Endothelial cell of umbilical vein (primary cell): Measurements from ENCODE around the gene METTL21A.

ENCODE experiments used
- EZH2 ChIP-seq: IDR thresholded peaks from 2 replicates; pipeline ENCODE4 v1.6.1; 2012; ENCODE audit warnings: borderline replicate concordance, low read depth, mild to moderate bottlenecking, moderate library complexity, low read length, inconsistent platforms; ENCODE audit not compliant: severe bottlenecking
- TF ChIP-seq, protein P1 (sequence below), 2 donors: IDR thresholded peaks; 1 replicate in 1 of 2; 2 replicates in 1 of 2; pipeline ENCODE4 v1.5.1; 2011; ENCODE audit warnings: low read length in 2 of 2, mild to moderate bottlenecking in 2 of 2, moderate library complexity in 2 of 2, control low read depth in 1 of 2, inconsistent platforms in 1 of 2, low read depth in 1 of 2; ENCODE audit not compliant: insufficient read depth in 1 of 2; ENCODE audit errors: extremely low read depth in 1 of 2

DNA sequence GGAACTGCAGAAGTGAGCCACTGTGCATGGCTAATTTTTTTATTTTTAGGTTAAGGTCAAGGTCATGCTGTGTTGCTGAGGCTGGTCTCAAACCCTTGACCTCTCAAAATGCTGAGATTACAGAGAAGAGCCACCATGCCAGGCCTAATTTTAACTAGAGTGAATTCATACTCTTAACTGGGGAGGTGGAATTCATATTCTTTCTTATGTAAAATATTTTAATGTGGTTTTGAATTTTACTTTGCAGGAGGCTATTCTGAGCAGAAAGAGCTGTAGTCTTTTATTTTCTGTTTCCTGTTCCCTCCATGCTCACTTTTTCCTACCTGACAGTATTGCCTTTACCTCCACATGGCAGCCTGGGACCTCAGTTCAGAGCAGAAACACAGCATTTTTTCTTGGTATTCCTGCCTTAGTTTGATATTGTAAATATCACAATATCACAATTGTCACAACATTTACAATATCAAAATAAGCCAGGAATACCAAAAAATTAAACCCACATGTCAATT is 49.1 kb upstream of the METTL21A start:
- TF ChIP-seq, protein P1, sequence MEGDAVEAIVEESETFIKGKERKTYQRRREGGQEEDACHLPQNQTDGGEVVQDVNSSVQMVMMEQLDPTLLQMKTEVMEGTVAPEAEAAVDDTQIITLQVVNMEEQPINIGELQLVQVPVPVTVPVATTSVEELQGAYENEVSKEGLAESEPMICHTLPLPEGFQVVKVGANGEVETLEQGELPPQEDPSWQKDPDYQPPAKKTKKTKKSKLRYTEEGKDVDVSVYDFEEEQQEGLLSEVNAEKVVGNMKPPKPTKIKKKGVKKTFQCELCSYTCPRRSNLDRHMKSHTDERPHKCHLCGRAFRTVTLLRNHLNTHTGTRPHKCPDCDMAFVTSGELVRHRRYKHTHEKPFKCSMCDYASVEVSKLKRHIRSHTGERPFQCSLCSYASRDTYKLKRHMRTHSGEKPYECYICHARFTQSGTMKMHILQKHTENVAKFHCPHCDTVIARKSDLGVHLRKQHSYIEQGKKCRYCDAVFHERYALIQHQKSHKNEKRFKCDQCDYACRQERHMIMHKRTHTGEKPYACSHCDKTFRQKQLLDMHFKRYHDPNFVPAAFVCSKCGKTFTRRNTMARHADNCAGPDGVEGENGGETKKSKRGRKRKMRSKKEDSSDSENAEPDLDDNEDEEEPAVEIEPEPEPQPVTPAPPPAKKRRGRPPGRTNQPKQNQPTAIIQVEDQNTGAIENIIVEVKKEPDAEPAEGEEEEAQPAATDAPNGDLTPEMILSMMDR (IDR thresholded peaks at IDR 0.05; ENCODE audit: extremely low read depth in 1 of 2, insufficient read depth in 1 of 2, low read depth in 1 of 2, low read length in 2 of 2), result no peak
- TF ChIP-seq EZH2, result no peak
